GM12878 (cell line): ENCODE results near the gene COPZ2.

Experiments used
- ETV6 ChIP-seq, 2 experiments: fragments of 450-650 bp in 1 of 2; IDR thresholded peaks in 1 of 2; conservative IDR thresholded peaks in 1 of 2; 2 replicates each; pipeline ENCODE4 v1.6.1; 2014; ENCODE audit warnings: antibody characterized with exemption in 1 of 2, borderline replicate concordance in 1 of 2, low read depth in 1 of 2, mild to moderate bottlenecking in 1 of 2, moderate library complexity in 1 of 2
- NFXL1 ChIP-seq: fragments of 450-650 bp; IDR thresholded peaks from 2 replicates; pipeline ENCODE4 v1.6.1; 2017; ENCODE audit warnings: antibody characterized with exemption, mild to moderate bottlenecking, borderline replicate concordance
- TAF1 ChIP-seq: IDR thresholded peaks from 2 replicates; pipeline ENCODE4 v1.6.1; 2011; ENCODE audit warnings: mild to moderate bottlenecking, low read depth, low read length, borderline replicate concordance
- ZNF217 ChIP-seq: fragments of 450-650 bp; IDR thresholded peaks from 2 replicates; pipeline ENCODE4 v1.6.1; 2017; ENCODE audit warnings: antibody characterized with exemption, mild to moderate bottlenecking
- ZNF687 ChIP-seq: fragments of 450-650 bp; IDR thresholded peaks from 2 replicates; pipeline ENCODE4 v1.6.1; 2017; ENCODE audit warnings: mild to moderate bottlenecking, moderate library complexity

DNA sequence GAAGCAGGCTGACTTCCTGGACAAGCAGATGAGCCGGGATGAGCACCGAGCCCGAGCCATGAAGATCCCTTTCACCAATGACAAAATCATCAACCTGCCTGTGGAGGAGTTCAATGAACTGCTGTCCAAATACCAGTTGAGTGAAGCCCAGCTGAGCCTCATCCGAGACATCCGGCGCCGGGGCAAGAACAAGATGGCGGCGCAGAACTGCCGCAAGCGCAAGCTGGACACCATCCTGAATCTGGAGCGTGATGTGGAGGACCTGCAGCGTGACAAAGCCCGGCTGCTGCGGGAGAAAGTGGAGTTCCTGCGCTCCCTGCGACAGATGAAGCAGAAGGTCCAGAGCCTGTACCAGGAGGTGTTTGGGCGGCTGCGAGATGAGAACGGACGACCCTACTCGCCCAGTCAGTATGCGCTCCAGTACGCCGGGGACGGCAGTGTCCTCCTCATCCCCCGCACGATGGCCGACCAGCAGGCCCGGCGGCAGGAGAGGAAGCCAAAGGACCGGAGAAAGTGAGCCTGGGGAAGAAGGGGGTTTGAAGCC, 21.6 kb upstream of the COPZ2 start:
- TF ChIP-seq ZNF217 (no peak), TAF1 (no peak), NFXL1 (no peak), ZNF687 (no peak), ETV6 (conservative IDR thresholded peaks at IDR 0.05 in 1 of 2, IDR thresholded peaks at IDR 0.05 in 1 of 2; ENCODE audit: borderline replicate concordance in 1 of 2, low read depth in 1 of 2) (no peak)
